NCI-H128 (cell line): ENCODE data around the gene TKTL1.
"Not testable (repeated sequence)": the region's sequence is repeated elsewhere in the genome, so short reads cannot be mapped to it uniquely, and the experiment has no call there.

ENCODE experiments used
- DNase-seq: peaks from one replicate; lab custom pipeline; 2025; ENCODE audit not compliant: unreplicated experiment; lab: John Stamatoyannopoulos, UW

The TKTL1 gene, protein sequence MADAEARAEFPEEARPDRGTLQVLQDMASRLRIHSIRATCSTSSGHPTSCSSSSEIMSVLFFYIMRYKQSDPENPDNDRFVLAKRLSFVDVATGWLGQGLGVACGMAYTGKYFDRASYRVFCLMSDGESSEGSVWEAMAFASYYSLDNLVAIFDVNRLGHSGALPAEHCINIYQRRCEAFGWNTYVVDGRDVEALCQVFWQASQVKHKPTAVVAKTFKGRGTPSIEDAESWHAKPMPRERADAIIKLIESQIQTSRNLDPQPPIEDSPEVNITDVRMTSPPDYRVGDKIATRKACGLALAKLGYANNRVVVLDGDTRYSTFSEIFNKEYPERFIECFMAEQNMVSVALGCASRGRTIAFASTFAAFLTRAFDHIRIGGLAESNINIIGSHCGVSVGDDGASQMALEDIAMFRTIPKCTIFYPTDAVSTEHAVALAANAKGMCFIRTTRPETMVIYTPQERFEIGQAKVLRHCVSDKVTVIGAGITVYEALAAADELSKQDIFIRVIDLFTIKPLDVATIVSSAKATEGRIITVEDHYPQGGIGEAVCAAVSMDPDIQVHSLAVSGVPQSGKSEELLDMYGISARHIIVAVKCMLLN

DNA sequence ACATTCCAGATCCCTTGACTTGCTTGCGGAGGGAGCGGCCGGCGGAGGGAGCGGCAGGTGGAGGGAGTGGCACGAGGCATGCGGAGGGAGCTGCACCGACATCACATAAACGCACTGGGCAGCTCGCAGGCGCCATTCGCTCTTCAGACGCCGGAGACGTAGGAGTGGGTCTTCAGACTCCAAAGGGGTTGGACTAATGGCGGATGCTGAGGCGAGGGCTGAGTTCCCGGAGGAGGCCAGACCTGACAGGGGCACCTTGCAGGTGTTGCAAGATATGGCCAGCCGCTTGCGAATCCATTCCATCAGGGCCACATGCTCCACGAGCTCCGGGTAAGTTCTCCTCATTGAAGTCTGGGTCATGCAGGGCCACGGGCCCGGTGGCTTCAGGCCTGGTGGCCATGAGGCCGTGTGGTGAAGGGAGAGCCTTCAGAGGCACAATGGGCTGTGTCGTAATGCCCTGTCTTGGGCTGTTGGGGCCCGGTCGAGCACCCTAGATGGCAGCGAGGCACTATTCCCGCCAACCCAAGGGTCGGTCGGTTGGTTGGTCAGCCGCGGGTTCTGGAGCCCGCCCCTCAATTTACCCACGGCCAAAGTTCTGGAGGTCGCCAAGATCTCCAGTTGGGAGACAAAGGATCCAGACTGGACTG is at the start of gene TKTL1:
Gene TKTL1 (plus strand): TSS at position 132 of the 647 bp plus-strand sequence. CDS start 65 bp downstream, at position 197.
- no peak for DNase-seq

DNA sequence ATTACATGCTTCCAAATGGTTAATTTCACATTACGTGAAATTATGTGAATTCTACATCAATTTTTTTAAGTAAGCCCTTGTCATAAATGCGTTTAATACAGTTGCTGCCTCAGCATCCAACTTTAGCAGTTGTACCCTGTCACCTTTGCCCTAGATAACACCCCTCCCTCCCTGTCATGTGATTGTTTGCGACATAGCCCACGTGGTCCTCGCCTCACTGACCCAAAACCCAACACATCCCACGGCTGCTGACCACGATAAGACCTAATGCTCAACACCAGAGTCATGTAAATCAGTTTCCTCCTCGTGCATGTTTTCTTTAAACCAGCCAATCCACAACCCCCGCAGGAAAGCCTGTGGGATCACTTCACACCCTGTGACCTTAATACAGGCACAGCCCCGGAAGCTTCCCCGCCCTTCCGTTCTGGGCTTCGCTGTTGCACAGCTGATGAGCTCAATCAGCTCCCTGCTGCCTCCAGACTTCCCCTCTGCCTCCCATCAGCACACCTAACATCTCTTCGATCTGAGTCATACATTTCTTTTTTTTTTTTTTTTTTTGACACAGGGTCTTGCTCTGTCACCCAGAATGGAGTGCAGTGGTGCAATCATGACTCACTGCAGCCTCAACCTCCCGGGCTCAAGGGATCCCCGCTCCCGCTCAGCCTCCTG is 48.1 kb upstream of the TKTL1 start:
- DNase-seq, result not testable (repeated sequence)

DNA sequence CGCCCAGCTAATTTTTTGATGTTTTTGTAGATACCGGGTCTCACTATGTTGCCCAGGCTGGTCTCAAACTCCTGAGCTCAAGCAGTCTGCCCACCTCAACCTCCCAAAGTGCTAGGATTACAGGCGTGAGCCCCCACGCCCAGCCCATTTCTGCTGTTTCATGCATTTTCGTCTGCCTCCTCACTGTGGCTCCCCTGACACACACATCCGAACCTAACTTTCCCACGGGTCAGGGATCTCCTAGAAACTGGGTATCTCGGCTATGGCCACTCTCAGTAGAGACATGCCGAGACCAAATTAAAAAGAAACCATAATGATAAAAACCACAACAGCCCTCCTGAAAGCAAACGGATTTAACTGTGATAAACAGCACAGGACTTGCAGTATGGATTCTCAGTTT is 47.5 kb upstream of the TKTL1 start:
- not testable (repeated sequence) for DNase-seq

DNA sequence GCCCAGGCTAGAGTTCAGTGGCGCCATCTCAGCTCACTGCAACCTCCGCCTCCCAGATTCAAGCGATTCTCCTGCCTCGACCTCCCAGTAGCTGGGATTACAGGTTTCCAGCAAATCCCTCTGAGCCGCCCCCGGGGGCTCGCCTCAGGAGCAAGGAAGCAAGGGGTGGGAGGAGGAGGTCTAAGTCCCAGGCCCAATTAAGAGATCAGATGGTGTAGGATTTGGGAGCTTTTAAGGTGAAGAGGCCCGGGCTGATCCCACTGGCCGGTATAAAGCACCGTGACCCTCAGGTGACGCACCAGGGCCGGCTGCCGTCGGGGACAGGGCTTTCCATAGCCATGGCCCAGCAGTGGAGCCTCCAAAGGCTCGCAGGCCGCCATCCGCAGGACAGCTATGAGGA is 38.3 kb upstream of the TKTL1 start, which contains the start of gene OPN1MW3:
Gene OPN1MW3 (plus strand): TSS at position 301 of the 400 bp plus-strand sequence. CDS start 38 bp downstream, at position 339.
- not testable (repeated sequence) for DNase-seq

DNA sequence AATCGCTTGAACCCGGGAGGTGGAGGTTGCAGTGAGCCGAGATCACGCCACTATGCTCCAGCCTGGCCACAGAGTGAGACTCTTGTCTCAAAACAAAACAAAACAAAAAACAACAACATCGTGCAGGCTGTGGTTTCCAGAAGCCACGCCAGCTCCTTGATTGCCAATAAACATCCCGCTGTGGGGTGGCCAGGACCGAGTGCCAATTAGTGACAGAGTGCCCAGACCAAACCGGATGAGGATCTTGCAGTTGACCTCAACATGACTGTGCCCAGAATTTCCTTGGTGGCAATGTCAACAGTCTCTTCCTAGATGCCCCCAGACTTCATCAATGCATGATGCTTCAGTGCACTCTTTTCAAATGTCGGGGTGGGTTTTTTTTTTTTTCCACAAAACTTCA is 36.9 kb upstream of the TKTL1 start:
- not testable (repeated sequence) for DNase-seq

DNA sequence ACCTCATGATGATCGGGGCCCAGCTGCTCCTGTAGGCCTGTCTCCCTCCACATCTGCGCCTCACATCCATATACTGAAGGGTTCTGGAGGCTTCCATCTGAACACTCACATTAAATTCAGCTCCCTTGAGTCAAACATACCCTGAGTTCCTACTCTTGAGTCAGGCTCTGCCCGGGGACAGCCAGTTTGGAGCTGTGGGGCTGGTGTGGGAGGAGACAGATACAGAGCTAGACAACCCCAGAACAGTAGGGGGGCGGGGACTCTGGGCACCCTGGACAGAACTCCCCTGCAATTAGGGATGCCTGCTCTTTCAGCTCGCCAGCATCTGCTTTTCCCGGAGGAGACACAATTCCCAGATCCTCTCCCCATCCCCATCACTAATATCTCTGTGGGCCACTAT is 32.5 kb upstream of the TKTL1 start:
- not testable (repeated sequence) for DNase-seq

DNA sequence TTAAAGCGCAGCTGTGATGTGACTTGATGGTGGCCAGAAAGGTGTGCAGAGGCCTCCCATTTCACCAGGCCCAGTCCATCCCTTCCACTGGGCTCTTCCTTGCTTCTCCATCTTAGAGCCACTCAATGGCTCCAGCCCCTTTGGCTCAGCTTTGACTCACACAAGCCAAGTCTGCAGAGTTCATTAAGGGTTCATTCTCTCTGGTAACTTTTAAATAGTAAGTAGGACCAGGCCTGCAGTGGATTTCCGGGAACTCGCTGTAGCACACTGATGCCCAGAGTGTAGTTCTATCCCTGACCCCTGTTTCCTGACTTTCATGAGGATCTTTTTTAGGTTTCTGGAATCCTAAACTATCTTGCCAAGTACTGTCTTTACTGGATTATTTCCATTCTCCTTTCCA is 26.4 kb upstream of the TKTL1 start:
- DNase-seq, result not testable (repeated sequence)

DNA sequence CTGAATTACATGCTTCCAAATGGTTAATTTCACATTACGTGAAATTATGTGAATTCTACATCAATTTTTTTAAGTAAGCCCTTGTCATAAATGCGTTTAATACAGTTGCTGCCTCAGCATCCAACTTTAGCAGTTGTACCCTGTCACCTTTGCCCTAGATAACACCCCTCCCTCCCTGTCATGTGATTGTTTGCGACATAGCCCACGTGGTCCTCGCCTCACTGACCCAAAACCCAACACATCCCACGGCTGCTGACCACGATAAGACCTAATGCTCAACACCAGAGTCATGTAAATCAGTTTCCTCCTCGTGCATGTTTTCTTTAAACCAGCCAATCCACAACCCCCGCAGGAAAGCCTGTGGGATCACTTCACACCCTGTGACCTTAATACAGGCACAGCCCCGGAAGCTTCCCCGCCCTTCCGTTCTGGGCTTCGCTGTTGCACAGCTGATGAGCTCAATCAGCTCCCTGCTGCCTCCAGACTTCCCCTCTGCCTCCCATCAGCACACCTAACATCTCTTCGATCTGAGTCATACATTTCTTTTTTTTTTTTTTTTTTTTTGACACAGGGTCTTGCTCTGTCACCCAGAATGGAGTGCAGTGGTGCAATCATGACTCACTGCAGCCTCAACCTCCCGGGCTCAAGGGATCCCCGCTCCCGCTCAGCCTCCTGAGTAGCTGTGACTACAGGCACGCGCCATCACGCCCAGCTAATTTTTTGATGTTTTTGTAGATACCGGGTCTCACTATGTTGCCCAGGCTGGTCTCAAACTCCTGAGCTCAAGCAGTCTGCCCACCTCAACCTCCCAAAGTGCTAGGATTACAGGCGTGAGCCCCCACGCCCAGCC is 10.9 kb upstream of the TKTL1 start:
- not testable (repeated sequence) for DNase-seq

DNA sequence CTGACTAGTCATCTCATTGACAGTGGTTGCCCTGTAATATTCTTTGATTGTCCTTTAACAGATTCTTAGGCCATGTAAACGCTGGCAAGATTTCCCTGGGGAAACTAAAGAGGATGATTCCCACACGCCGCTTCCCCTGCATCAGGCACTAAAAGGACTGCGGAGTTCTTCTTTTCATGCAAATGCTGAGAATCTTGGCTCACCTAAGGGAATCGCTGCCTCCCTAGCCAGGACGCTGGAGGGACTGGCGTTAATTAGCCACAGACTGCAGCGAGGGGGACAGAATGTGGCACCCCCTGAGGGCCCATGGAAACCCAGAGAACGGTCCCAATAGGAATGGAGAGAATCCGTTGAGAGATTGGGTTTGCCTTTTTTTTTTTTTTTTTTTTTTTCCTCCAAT is 9.2 kb upstream of the TKTL1 start:
- DNase-seq, result not testable (repeated sequence)

DNA sequence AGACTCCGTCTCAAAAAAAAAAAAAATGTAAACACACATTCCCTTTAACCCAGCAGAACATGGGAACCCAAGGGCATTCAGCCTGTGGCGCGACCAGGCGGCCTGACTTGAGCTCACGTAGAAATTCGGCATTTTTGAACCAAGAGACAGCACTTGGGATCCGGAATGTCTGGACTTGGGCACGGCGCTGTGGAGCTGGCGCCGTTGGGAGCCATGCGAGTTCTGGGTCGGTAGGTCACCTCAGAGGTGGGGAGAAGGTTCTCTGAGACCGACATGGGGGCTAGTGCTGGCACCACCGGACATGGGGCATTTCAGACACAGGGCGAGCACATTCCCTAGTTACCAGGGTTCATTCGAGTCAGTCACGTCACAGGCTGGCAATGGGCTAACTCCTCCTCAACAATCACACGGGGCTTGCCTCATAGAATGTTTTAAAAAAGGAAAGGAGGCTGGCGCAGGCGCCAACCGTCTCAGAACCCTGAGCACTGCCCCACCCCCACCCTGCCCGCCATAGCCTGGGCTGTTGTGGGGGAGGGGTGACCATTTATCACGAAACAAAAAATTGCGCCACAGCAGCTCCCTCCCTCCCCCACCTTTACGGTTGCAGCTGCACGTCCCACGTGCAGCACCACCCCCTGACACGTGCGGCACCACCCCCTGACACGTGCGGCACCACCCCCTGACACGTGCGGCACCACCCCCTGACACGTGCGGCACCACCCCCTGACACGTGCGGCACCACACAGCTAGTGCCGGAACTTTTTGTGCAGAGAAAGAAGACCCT is 612 bp upstream of the TKTL1 start, which contains the start of gene TEX28:
Gene TEX28 (minus strand): TSS at position 334 of the 784 bp plus-strand sequence. CDS start 3,007 bp downstream, outside the sequence.
- DNase-seq, result no peak

DNA sequence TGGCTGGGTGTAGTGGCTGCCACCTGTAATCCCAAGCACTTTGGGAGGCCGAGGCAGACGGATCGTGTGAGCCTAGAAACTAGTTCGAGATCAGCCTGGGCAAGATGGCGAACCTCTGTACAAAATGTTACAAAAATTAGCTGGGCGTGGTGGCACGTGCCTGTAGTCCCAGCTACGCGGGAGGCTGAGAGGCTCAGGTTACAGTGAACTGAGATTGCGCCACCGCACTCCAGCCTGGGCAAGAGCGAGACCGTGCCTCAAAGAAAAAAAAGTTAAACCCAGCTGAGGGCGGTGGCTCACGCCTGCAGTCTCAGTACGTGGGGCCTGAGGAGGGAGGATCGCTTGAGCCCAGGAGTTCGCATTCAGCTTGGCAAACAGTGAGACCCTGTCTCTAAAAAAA is 1.1 kb downstream of the TKTL1 start:
- no peak for DNase-seq

DNA sequence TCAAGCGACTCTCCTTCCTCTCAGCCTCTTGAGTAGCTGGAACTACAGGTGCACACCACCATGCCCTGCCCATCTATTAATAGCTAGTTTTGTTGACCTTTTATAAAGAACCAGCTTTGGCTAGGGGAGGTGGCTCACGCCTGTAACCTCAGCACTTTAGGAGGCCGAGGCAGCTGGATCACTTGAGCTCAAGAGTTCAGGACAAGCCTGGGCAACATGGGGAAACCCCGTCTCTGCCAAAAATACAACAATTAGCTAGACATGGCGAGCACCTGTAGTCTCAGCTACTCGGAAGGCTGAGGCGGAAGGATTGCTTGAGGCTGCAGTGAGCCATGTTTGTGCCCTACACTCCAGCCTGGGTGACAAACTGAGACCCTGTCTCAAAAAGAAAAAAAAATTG is 2.7 kb downstream of the TKTL1 start:
- DNase-seq, result no peak

DNA sequence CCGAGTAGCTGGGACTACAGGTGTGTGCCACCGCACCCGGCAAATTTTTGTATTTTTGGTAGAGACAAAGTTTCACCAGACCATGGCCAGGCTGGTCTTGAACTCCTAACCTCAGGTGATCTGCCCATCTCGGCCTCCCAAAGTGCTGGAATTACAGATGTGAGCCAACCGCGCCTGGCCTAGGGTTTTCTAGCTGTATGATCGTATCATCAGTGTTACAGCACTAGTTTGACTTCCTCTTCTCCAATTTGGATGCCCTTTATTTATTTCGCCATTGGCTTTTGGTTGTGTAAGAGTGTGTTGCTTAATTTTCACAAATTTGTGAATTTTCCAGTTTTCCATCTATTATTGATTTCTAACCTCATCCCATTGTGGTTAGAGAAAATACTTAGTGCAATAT is 5.2 kb downstream of the TKTL1 start:
- no peak for DNase-seq

DNA sequence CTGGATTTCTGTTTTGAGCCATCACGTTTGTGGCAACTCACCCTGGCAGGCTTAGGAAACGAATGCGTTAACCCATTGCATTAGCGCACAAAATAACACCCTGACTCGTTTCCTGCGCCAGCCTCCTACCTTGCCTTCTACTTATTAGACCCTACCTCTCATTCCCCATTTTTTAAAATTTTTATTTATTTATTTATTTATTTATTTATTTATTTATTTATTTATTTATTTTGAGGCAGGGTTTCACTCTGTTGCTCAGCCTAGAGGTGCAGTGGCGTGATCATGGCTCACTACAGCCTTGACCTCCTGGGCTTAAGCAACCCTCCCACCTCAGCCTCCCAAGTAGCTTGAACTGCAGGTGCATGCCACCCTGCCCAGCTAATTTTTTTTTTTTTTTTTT is 7.4 kb downstream of the TKTL1 start:
- DNase-seq, result not testable (repeated sequence)

DNA sequence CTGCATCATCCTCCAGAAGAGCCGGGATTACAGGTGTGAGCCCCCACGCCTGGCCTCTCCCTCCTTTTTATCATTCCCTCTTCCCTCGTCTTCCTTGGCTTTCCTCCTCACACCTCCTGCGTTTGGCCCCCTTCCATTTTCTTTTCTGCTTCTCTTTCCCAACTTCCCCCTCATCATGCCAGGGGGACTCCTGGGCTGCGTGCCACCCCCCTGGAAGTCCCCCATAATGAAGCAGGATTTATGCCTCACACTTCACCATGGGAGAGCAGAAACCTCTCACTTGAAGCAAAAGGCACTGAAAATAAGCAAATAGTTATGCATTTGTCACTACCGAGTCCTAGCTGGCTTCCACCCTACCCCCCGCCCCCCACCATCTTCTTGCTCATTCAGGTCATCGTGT is 7.9 kb downstream of the TKTL1 start:
- no peak for DNase-seq

DNA sequence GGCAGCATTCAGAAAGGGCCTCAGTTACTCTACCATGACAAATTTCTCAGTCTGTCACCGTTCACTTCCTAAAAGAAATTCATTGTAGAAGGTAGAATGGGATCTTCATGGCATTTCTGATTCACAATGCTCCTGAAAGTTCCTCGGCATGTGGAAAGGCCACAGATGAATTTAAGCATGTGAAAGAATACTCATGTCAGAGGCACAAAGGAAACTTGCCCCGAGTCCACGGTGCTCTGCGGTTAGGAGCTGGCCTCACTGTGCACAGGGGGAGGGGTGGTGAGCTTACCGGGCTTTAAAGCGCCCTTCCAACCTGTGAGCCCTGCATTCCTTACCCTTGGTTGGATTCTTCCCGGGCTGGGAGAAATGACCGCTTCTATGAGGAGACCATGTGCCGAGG is 9.3 kb downstream of the TKTL1 start:
- DNase-seq, result no peak

DNA sequence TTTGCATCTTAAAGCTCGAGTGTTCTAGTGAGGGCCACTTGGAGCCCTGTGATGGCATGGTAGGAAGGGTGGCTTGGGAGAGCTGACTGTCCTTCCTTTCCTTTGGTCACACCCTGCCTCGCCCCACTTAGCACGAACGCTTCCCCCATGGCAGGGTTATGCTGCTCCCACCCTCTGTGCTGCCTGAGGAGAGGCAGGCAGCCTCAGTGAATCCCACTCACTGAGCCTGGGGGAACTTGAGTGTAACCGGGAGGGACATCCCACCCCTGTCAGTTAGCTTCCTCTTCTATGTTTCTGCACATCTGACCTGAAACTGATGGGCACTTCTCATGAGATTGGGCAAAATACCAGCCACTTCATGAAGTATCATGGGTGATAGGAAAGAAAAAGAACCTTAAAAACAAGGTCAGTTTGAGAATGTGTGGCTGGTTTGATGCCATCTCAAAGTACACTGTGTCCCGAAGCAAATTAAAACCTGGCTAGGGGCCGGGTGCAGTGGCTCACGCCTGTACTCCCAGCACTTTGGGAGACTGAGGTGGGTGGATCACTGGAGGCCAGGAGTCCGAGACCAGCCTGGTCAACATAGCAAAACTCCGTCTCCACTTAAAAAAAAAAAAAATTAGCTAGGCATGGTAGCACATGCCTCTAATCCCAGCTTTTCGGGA is 10.1 kb downstream of the TKTL1 start:
- no peak for DNase-seq

DNA sequence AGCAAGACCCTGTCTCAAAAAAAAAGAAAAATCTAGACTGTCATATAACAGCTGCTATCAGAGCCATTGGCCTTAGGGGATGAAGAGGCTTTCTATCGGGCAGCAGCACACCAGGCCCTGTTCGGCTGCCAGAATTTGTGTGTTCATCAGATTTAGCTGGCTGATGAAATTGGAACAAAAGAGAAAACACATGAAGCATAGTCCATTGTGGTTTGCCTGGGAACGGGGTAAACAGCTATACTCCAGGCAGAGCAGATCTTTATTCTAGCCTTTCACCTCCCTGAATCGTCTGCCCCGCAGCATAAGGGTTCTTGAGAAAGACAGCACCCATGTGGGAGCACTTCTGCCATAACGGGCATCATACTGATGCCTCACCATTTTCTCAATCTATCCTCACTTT is 11.6 kb downstream of the TKTL1 start:
- DNase-seq, result no peak
